Endodermal cell (in vitro differentiated cells): Measurements from ENCODE around the gene MAST2. TPM values are rescaled to one million over a fixed set of nuclear protein-coding genes. Genes with fewer than 3 reads are reported as not detected.

Experiments used
- DNase-seq: peaks from one replicate; pipeline ENCODE4 v3.0.0-alpha.2; 2017
- H3K27ac ChIP-seq: 2 replicates; pipeline ENCODE4 v1.5.1; 2013; ENCODE audit warnings: mild to moderate bottlenecking, low read depth, low read length, moderate library complexity
- H3K27me3 ChIP-seq: 2 replicates; pipeline ENCODE4 v1.6.1; 2013; ENCODE audit warnings: mild to moderate bottlenecking, low read length, moderate library complexity; ENCODE audit not compliant: insufficient read depth, control insufficient read depth, poor library complexity, severe bottlenecking
- H3K36me3 ChIP-seq: 2 replicates; pipeline ENCODE4 v1.7.0; 2013; ENCODE audit warnings: mild to moderate bottlenecking, low read length, moderate library complexity; ENCODE audit not compliant: control insufficient read depth, insufficient read depth
- H3K4me1 ChIP-seq: one replicate; pipeline ENCODE4 v1.7.0; 2013; ENCODE audit warnings: low read length; ENCODE audit not compliant: control insufficient read depth, insufficient read depth
- H3K4me3 ChIP-seq: 2 replicates; pipeline ENCODE4 v1.5.1; 2013; ENCODE audit warnings: mild to moderate bottlenecking, low read length, moderate library complexity
- H3K9ac ChIP-seq: 2 replicates; pipeline ENCODE4 v1.6.1; 2013; ENCODE audit warnings: mild to moderate bottlenecking, low read length, moderate library complexity; ENCODE audit not compliant: poor library complexity, severe bottlenecking; ENCODE audit errors: extremely low read depth
- H3K9me3 ChIP-seq: 2 replicates; pipeline ENCODE4 v1.6.1; 2013; ENCODE audit warnings: mild to moderate bottlenecking, low read length, moderate library complexity; ENCODE audit not compliant: control insufficient read depth
- H3K27ac Mint-ChIP-seq: 2 replicates; pipeline ENCODE4 v1.8.0; 2020; ENCODE audit warnings: mixed read lengths
- H3K27me3 Mint-ChIP-seq: 2 replicates; pipeline ENCODE4 v1.8.0; 2021; ENCODE audit warnings: mild to moderate bottlenecking, mixed read lengths; ENCODE audit not compliant: insufficient read depth
- H3K36me3 Mint-ChIP-seq: 2 replicates; pipeline ENCODE4 v1.8.0; 2020; ENCODE audit warnings: low read depth, mixed read lengths
- H3K4me1 Mint-ChIP-seq: 2 replicates; pipeline ENCODE4 v1.8.0; 2020; ENCODE audit warnings: mixed read lengths
- H3K4me3 Mint-ChIP-seq: 2 replicates; pipeline ENCODE4 v1.8.0; 2020; ENCODE audit warnings: mild to moderate bottlenecking, moderate library complexity, mixed read lengths
- H3K9me3 Mint-ChIP-seq: 2 replicates; pipeline ENCODE4 v1.8.0; 2020; ENCODE audit warnings: mild to moderate bottlenecking, mixed read lengths
- WGBS, 2 experiments: methylation state at CpG; one replicate each; pipeline versions ENCODE4 v1.1.5 to v1.1.7; 2013; ENCODE audit warnings: missing lambda C conversion rate in 2 of 2, mixed read lengths in 1 of 2; ENCODE audit not compliant: insufficient coverage in 1 of 2, insufficient read length in 1 of 2; 5-methylcytosine and 5-hydroxymethylcytosine counted together
- total RNA-seq, 2 donors: library from RNA; stranded (reverse); fragmentation: NEBNext Ultra II Directional in 1 of 2; extraction: Animal tissue kit (Norgen Biotek cat#: 25700) in 1 of 2; gene quantifications; 2 replicates in 1 of 2; 3 replicates in 1 of 2; pipeline ENCODE4 v1.2.1, GENCODE V29; 2021
- TF ChIP-seq, protein P1 (sequence below): fragments of 200-600 bp; sonication (generic); conservative IDR thresholded peaks from 2 replicates; pipeline ENCODE4 v1.5.0; 2021; ENCODE audit warnings: antibody characterized with exemption, mild to moderate bottlenecking

The MAST2 gene
- total RNA-seq, 2 donors from 2014 or later: 46.3 to 60.7 TPM

DNA sequence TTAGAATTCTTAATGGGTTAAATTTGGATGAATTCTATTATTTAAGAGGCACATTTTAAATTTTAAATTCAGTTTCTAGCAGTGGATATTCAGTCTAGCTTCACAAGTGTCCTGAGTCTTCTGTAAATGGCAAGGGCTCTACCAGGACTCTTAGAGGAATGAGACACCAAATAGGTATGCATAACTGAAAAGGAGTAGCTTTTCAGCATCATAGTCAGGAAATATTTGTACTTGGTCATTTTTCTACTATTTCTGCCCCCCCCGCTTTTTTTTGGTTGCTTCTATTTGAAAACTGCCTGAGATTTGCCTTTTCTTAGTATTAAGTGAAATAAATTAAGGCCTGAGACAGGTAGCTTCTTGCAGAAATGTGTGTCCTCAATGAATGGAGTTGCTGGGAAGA, 80.2 kb downstream of the MAST2 start:
- Histone ChIP-seq H3K4me3 (no peak overlapping the region), H3K9me3 (no peaks in the 10 kb centered on the region), H3K4me1 (peaks cover 21% of the 10 kb centered on the region), H3K27me3 (no peaks in the 10 kb centered on the region), H3K27ac (no peak overlapping the region), H3K36me3 (peaks cover 8% of the 10 kb centered on the region), H3K9ac (no peak overlapping the region)
- peaks cover 35% of the 10 kb centered on the region for H3K4me1 Mint-ChIP-seq
- no CpG with 5 or more reads among the region's 1 CpG for WGBS, 2 experiments
- H3K27ac Mint-ChIP-seq: no peak overlapping the region
- H3K4me3 Mint-ChIP-seq: no peak overlapping the region
- H3K9me3 Mint-ChIP-seq: peaks cover under 1% of the 10 kb centered on the region
- no peaks in the 10 kb centered on the region for H3K27me3 Mint-ChIP-seq
- DNase-seq: no peak
- peaks cover 3% of the 10 kb centered on the region for H3K36me3 Mint-ChIP-seq
- TF ChIP-seq, protein P1, sequence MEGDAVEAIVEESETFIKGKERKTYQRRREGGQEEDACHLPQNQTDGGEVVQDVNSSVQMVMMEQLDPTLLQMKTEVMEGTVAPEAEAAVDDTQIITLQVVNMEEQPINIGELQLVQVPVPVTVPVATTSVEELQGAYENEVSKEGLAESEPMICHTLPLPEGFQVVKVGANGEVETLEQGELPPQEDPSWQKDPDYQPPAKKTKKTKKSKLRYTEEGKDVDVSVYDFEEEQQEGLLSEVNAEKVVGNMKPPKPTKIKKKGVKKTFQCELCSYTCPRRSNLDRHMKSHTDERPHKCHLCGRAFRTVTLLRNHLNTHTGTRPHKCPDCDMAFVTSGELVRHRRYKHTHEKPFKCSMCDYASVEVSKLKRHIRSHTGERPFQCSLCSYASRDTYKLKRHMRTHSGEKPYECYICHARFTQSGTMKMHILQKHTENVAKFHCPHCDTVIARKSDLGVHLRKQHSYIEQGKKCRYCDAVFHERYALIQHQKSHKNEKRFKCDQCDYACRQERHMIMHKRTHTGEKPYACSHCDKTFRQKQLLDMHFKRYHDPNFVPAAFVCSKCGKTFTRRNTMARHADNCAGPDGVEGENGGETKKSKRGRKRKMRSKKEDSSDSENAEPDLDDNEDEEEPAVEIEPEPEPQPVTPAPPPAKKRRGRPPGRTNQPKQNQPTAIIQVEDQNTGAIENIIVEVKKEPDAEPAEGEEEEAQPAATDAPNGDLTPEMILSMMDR: no peak

DNA sequence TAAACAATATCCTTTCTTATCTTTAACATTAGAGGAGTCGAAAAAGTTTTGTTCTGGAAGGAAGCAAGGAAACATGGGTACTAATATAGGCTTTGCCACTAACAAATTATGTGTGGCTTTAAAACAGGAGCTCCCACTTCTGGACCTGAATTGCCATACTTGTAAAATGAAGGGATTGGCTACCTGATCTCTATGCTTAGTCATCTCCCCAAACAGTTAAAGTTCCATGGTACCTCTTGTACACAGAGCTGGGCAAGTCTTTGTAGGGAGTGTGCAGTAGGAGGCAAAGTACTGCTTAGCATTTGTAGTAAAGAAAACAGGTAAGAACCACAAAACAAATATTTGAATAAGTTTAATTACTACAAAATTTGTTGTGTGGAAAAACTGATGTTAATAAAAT, 81.3 kb downstream of the MAST2 start:
- Mint-ChIP-seq H3K27me3 (no peaks in the 10 kb centered on the region), H3K36me3 (peaks cover 9% of the 10 kb centered on the region), H3K4me3 (no peak overlapping the region), H3K27ac (peak overlapping the region; percentile 48), H3K4me1 (peaks cover 35% of the 10 kb centered on the region), H3K9me3 (peaks cover 3% of the 10 kb centered on the region)
- Histone ChIP-seq H3K36me3 (peaks cover 11% of the 10 kb centered on the region), H3K27me3 (no peaks in the 10 kb centered on the region), H3K9ac (no peak overlapping the region), H3K4me3 (no peak overlapping the region), H3K4me1 (peaks cover 21% of the 10 kb centered on the region), H3K9me3 (peaks cover 6% of the 10 kb centered on the region), H3K27ac (no peak overlapping the region)
- WGBS, 2 experiments: 100% methylated on average over 1 of the region's 1 CpG
- no peak for DNase-seq
- TF ChIP-seq, protein P1: no peak

DNA sequence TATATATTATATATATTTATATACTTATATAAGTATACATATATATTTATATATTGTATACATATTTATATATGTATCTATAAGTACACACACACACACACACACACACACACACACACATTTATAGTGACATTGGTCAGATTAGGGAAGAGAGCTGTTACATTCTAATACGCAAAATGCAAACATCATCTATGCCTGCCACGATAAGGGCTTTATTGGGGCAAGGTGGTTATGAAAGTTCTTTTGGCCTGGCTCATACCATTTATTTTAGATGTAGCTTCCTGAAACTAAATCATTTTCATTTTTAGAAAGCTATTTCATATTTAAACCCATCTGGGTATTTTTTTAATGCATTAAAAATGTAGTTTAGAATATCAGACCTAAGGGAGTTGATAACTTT, 82.8 kb downstream of the MAST2 start:
- H3K9me3 Mint-ChIP-seq: peaks cover 6% of the 10 kb centered on the region
- Histone ChIP-seq H3K4me1 (peaks cover 21% of the 10 kb centered on the region), H3K27me3 (no peaks in the 10 kb centered on the region), H3K9ac (no peak overlapping the region), H3K36me3 (peaks cover 22% of the 10 kb centered on the region), H3K27ac (no peak overlapping the region), H3K4me3 (no peak overlapping the region), H3K9me3 (peaks cover 16% of the 10 kb centered on the region)
- no peak for DNase-seq
- no peak overlapping the region for H3K27ac Mint-ChIP-seq
- H3K4me1 Mint-ChIP-seq: peaks cover 35% of the 10 kb centered on the region
- H3K36me3 Mint-ChIP-seq: peaks cover 15% of the 10 kb centered on the region
- WGBS, 2 experiments: 100% methylated on average over 2 of the region's 2 CpGs; no CpG with 5 or more reads in 1 of the 2 experiments
- no peak overlapping the region for H3K4me3 Mint-ChIP-seq
- H3K27me3 Mint-ChIP-seq: no peaks in the 10 kb centered on the region
- TF ChIP-seq, protein P1: no peak
